ENCODE measurements around the gene SLC27A5.
A peak's percentile ranks its signal among the peaks of the same experiment; 100 is the strongest.
"Not testable (repeated sequence)": the region's sequence is repeated elsewhere in the genome, so short reads cannot be mapped to it uniquely, and the experiment has no call there.

The SLC27A5 gene

GRCh38 chr19:58551577-58552471 lies 40.0 kb upstream of the SLC27A5 start:
- no peak for DNase-seq
- intact Hi-C loops (cut with DNase I) = no loop called here

GRCh38 chr19:58551123-58551497 lies 39.3 kb upstream of the SLC27A5 start:
- intact Hi-C loops (cut with DNase I) = no loop called here

GRCh38 chr19:58550362-58551122 lies 38.8 kb upstream of the SLC27A5 start:
- intact Hi-C loops (cut with DNase I) = no loop called here
- no peak for DNase-seq

More at GRCh38 chr19:58551123-58551497, 39.3 kb upstream of the SLC27A5 start:
- DNase-seq = no peak

- intact Hi-C loops (cut with DNase I) = no loop called here
- no peak for DNase-seq
Measured at GRCh38 chr19:58549664-58550361, 38.0 kb upstream of the SLC27A5 start.

GRCh38 chr19:58548859-58549663 lies 37.3 kb upstream of the SLC27A5 start:
- no peak for DNase-seq
- intact Hi-C loops (cut with DNase I) = no loop called here

GRCh38 chr19:58547323-58548312 lies 35.8 kb upstream of the SLC27A5 start:
- no peak for DNase-seq
- intact Hi-C loops (cut with DNase I) = no loop called here

- intact Hi-C loops (cut with DNase I) = no loop called here
- DNase-seq = no peak
Measured at GRCh38 chr19:58546019-58546530, 34.3 kb upstream of the SLC27A5 start.

- intact Hi-C loops (cut with DNase I) = no loop called here
- no peak for DNase-seq
Measured at GRCh38 chr19:58545286-58546018, 33.7 kb upstream of the SLC27A5 start.

GRCh38 chr19:58544591-58545285 lies 32.9 kb upstream of the SLC27A5 start:
- intact Hi-C loops (cut with DNase I) = no loop called here
- peak in 10 of 42 donors; percentile 19 to 79 (median 52) for DNase-seq

- intact Hi-C loops (cut with DNase I) = no loop called here
- DNase-seq = peak; percentile 95 to 99 (median 98)
Measured at GRCh38 chr19:58543826-58544590, 32.2 kb upstream of the SLC27A5 start, which contains the start of gene TRIM28. Gene TRIM28 (plus strand): TSS chr19:58544064. CDS start chr19:58544758, 694 bp downstream.

- intact Hi-C loops (cut with DNase I); DNase-seq: not testable (repeated sequence)
Measured at GRCh38 chr19:58542641-58543372, 31.0 kb upstream of the SLC27A5 start.

GRCh38 chr19:58539169-58539559 lies 27.4 kb upstream of the SLC27A5 start:
- DNase-seq; intact Hi-C loops (cut with DNase I): not testable (repeated sequence)

- peak in 1 of 42 donors; percentile 13 for DNase-seq
- intact Hi-C loops (cut with DNase I) = no loop called here
Measured at GRCh38 chr19:58538257-58539168, 26.7 kb upstream of the SLC27A5 start.

Measured in head of caudate nucleus (tissue), 42 donors.